Fibroblast of villous mesenchyme (primary cell): ENCODE data around the gene ASTN1. TPM values are rescaled to one million over a fixed set of nuclear protein-coding genes. Genes with fewer than 3 reads are reported as not detected.
A peak's percentile ranks its signal among the peaks of the same experiment; 100 is the strongest.

Experiments used
- DNase-seq: peaks from one replicate; pipeline ENCODE4 v3.0.0-alpha.2; 2010; ENCODE audit warnings: low read depth
- H3K4me3 ChIP-seq: 2 replicates; pipeline ENCODE4 v1.5.1; 2011; ENCODE audit warnings: low read depth, mild to moderate bottlenecking, low read length
- CTCF ChIP-seq: IDR thresholded peaks from 2 replicates; pipeline ENCODE4 v1.5.1; 2012; ENCODE audit warnings: low read depth, mild to moderate bottlenecking, low read length; ENCODE audit not compliant: insufficient read depth
- total RNA-seq: library from RNA; depleted of rRNA; stranded (reverse); fragments of >200 nt; gene quantifications from 2 replicates; pipeline ENCODE4 v1.2.3, GENCODE V29; 2012

Gene ASTN1
- total RNA-seq, 1 donor = not detected

- H3K4me3 ChIP-seq = no peak overlapping the region
- no peak for TF ChIP-seq CTCF
- DNase-seq = peak; percentile 23
These were observed 35.8 kb upstream of the ASTN1 start for GRCh38 chr1:177200290-177200689.

GRCh38 chr1:177198243-177198642 lies 33.7 kb upstream of the ASTN1 start:
- no peak for DNase-seq
- no peak overlapping the region for H3K4me3 ChIP-seq
- TF ChIP-seq CTCF = no peak

GRCh38 chr1:177190308-177190970 lies 25.9 kb upstream of the ASTN1 start:
- no peak for DNase-seq
- no peak for TF ChIP-seq CTCF
- H3K4me3 ChIP-seq = no peak overlapping the region

GRCh38 chr1:177186639-177187038 lies 22.1 kb upstream of the ASTN1 start:
- no peak for DNase-seq

GRCh38 chr1:177185209-177185608 lies 20.7 kb upstream of the ASTN1 start:
- TF ChIP-seq CTCF = peak; percentile 62
- peak; percentile 13 for DNase-seq
- H3K4me3 ChIP-seq = no peak overlapping the region

More at GRCh38 chr1:177186639-177187038, 22.1 kb upstream of the ASTN1 start:
- H3K4me3 ChIP-seq = no peak overlapping the region
- TF ChIP-seq CTCF = no peak

GRCh38 chr1:177183836-177184235 lies 19.3 kb upstream of the ASTN1 start:
- TF ChIP-seq CTCF = no peak
- no peak overlapping the region for H3K4me3 ChIP-seq
- DNase-seq = no peak
